Measurements from ENCODE around the gene UBE2E2.

UBE2E2 gene

DNA sequence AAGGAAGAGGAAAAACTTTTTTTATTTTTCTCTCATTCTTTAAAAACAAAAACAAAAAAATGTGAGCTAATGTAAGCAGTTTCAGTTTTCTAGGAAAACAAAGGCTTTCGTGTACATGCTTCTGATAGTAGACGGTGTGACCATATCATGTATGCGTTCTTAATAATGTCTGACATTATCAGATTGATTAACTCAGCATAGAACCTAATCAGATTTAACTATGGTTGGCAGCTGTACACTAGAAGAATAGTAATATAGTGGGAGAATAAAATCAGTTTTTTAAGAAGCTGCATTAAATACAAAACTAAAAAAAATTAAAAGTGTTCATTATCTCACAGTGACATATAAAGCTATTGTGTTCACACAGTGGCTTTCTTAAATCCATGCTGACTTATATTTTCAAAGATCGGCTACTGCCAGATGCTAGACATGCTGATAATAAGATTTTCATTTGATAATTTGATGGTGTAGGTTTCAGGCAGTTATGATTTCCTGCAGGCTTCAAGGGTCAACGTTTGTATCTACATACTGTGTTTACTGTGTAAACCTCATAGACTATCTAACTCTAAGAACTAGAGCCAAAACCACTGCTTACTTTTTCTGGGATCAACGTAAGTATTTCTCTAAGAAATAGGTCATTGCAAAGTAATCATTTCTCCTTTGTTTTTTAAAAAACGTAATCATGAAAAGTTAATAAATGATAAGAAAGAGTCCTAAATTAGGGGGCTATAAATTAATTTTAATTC, 74.0 kb downstream of the UBE2E2 start:
- no peak for DNase-seq (ENCODE audit: low read depth, low spot score)

DNA sequence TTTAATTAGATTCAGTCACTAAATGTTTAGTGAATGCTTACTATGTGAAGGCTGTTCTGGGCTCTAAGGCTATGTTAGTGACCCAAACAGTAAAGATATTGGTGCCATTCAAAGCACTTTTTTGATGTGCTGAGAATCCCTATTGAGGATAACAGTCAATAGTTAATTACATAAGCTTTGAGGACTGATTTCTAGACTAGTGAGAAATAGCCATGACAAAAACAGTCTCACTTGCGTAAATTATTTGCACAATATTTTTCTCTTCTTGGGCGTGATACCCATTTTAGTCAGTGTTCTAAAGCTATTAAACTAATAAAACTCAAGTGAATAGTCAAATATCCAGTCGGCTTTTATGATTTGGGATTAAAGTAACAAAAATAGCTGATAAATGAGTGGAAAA, 74.6 kb downstream of the UBE2E2 start:
- DNase-seq (ENCODE audit: low read depth, low spot score) = no peak

DNA sequence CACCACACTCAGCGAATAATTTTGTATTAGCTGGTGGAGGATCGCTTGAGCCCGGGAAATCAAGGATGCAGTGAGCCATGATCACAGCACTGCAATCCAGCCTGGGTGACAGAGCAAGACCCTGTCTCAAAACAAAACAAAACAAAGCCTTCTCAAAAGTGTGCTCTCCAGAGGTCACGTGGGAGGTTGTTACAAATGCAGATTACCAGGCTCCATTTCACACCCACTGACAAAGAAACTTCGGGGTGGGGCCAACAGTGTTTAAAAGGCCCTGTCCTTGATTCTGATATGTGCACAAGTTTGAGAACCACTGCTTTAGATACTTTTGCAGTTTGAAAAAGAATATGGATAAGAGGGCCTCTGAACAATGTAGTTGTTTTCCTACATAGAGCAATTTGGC, 80.5 kb downstream of the UBE2E2 start:
- no peak for DNase-seq (ENCODE audit: low read depth, low spot score)

DNA sequence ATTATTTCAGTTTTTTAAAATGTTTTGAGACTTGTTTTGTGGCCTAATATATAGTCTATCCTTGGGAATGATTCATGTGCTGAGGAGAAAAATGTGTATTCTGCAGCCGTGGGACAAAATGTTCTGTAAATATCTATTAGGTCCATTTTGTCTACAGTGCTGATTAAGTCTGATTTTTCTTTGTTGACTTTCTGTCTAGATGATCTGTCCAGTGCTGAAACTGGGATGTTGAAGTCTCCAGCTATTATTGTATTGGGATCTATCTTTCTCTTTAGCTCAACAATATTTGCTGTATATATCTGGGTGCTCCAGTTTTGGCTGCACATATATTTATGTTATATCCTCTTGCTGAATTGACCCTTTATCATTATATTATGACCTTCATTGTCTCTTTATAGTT, 85.2 kb downstream of the UBE2E2 start:
- DNase-seq (ENCODE audit: low read depth, low spot score) = no peak

DNA sequence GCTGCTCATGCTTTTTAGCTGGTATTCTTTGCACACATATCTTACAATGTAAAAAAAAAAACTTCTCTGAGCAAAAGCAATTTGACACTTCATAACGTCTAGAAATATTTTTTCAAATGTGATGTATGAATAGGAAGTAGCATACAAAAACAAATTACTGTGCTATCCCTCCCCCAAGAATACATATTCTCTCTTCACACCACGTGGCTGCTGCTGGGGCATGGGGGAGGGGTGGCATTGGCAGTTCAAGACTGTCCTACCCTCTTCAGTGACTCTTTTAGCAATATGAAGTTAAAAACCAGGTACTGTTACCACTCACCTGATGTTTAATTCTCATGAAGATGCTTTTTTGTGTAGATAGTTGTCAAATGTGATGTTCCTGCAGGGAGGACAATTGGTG, 85.6 kb downstream of the UBE2E2 start:
- no peak for DNase-seq (ENCODE audit: low read depth, low spot score)

DNA sequence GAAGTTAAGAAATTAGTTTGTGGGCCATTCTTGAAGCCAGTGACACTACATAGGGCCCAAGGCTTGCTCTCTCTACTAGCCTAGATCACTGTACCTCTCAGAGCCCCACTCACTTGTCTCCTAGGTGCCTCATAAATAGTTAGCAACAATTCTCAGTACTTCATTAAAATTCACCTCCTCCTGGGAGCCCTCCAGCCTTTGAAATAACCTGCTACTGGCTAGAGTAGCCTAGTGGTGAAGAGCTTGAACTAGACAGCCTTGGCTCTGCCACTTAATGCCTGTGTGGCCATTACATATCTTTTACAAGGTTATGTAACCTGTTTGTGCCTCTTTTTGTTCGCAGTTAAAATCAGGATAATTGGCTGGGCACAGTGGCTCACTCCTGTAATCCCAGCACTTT, 89.3 kb downstream of the UBE2E2 start:
- DNase-seq (ENCODE audit: low read depth, low spot score) = no peak

DNA sequence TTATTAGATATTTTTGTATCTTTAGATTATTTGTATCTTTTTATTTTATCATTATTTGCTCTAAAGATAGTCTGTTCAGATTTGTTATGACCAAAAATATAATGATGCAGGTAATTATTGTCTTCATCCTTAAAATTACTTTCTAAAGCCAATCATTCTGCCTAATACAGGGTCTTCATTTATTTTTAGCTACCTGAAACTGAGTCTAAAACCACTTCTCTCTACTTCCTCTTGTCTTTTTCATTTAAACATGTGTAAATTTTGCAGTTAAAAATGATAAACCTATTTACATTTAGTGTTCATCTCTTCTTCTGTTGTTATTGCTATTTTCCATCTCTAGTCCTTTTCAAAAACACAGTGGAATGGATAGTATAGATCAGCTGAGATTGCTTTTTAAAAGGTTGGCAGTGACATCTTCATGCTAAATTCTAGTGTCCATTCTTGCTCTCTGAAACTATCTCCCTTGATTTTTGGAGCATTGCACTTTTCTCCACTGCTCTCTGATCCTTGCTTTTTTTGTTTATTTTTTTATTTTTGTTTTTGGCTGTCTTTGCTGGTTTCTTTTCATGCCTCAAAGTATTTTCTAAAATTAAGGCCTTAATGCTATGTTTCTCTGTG, 91.8 kb downstream of the UBE2E2 start:
- DNase-seq (ENCODE audit: low read depth, low spot score) = no peak

DNA sequence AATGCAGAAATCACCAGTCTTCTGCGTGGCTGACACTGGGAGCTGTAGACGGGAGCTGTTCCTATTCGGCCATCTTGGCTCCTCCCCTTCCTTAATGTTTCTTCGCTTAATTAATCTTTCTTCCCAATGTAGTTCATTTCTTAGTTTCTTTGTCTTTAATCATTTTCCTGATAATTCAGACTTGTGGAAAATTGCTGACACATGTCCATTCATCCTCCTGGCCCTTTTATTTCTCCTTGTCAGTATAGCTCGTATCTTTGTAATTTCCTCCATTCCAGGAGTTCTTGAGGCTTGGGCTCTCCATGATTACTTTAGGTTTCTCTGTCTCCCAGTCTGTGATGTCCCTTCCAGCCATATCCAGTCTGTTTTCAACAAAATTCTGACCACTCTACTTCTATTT, 98.7 kb downstream of the UBE2E2 start:
- DNase-seq (ENCODE audit: low read depth, low spot score) = no peak

DNA sequence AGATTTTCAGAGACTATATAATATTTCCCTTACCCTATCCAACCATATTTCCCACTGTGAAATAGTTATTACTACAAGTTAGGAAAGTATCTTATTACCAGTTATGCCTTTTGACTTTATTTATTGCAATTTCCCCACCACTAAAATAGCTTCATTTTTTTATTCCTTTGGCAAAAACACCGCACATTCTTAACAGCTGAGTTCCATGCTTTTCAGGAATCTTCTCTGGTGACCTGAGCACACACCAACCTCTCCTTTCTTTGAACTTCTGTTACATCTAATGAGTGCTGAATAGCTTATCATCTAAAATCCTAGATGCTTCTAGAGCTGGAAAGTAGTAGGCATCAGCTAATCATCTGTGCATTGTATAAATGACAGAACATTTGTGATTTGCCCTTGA, 99.1 kb downstream of the UBE2E2 start:
- DNase-seq (ENCODE audit: low read depth, low spot score) = no peak

DNA sequence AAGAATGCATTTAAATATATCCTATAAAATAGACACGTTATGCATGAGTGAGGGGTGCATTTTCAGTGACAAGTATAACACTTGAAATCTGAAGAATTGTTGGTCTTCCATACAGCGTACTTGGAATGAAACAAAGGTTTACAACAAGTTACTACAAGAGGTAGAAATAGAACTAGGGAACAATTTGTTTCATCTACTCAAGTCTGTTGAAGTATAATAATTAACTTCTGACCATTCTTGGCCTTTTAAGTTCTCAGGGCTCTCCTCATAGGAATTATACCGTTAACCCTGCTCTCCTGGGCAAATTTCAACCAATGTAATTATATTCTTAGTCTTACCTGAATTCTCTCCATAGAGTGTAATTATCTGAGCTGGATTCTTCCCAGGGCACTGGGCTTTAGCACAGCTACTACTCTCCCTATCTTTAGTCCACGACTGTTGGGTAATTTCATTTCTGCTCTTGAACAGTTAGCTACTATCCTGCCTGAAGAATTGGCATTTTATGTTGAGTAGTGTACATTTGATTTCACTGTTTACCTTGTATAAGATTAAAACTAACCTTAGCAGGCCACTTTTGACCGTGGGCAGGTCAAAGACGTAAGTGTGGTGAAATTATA, 100.6 kb downstream of the UBE2E2 start:
- no peak for DNase-seq (ENCODE audit: low read depth, low spot score)

DNA sequence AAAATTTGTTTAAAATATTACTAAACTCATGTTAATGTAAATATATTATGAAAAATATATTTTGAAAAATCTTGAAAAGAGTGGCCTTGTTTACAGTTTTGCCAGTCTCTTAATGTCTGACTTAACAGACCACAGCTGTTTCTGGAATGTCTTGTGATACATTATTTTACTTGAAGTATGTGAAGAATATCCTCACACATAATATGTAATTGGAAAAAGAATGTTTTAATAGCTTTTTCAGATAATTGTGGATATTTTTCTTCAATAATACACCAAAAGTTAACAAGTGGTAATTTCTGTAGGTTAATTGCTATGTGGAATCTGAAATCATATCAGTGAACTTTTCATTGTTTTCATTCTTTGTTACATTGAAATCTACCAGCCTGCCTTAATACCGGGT, 101.3 kb downstream of the UBE2E2 start:
- DNase-seq (ENCODE audit: low read depth, low spot score) = no peak

DNA sequence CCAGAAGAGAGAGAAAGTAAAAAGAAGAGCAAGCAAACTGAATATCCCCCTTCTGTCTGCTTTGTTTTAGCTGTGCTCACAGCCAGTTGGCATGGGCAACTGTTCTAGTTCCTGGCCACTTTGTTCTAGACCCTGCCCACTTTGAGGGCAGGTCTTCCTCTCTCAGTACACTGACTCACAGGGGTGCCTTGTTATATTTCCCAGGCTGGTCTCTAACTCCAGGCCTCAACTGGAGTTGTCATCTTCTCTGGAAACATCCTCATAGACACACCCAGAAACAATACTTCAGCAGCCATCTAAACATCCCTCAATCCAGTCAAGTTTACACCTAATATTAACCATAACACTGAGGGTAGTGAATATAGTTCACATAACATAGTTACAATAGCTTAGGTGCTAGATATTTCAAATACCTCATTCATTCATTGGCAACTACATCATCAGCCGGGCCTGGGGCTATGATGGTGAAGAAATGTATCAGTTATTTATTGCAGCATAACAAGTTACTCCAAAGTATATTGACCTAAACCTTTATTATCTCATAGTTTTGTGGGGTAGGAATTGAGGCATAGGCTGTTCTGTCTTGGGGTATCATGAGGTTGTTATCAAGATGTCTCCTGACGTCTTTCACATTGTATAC, 106.0 kb downstream of the UBE2E2 start:
- no peak for DNase-seq (ENCODE audit: low read depth, low spot score)

DNA sequence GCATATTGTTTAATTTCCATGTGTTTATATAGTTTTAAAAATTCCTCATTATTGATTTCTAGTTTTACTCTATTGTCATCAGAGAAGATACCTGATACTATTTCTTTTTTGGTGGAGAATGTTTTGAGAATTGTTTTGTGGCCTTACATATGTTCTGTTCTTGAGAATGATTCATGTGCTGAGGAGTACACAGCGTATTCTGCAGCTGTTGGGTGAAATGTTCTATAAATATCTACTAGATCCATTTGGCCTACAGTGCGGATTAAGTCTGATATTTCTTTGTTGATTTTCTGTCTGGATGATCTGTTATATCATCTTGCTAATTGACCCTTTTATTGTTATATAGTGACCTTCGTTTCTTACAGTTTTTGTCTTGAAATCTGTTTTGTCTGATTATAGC, 109.7 kb downstream of the UBE2E2 start:
- no peak for DNase-seq (ENCODE audit: low read depth, low spot score)

DNA sequence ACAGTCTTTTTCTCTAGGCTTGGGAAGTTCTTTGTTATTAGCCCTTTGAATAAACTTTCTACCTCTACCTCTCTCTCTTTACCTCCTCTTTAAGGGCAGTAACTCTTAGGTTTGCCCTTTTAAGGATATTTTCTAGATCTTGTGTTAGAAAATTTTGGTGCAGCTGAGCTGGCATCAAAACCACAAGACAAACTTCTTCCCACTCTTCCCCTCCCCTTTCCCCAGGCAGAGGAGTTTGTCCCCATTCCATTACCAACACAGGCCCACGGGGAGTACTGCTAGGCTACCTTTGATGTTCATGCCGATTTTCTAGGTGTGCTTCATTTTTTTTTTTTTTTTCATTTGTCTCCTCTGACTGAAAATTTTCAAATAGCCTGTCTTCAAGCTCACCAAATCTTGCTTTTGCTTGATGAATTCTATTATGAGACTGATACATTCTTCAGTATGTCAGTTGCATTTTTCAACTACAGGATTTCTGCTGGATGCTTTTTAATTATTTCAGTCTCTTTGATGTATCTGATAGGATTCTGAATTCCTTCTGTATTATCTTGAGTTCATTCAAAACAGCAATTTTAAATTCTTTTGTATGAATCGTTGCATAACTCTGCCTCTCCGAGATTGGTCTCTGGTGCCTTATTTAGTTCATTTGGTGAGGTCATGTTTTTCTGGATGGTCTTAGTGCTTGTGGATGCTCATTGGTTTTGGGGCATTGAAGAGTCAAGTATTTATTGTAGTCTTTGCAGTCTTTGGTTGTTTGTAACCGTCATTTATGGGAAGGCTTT, 112.0 kb downstream of the UBE2E2 start:
- DNase-seq (ENCODE audit: low read depth, low spot score) = no peak

DNA sequence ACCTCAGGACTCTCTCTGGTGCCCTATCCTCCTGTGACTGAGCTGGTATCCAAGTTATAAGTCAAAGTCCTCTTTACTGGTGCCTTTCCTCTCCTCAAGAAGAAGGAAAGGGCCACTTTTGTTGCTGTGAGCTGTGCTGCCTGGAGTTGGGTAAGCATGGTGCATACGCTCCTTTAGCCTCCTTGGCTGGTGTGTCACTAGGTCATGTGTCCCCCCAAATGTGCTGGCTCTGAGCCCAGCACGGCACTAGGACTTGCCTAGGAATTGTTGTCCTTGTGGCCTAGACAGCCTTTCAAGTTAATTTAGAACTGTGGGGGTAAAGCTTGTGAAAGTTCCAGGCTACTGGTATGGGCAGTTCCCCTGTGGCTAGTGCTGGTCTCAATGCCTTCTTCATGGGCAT, 113.8 kb downstream of the UBE2E2 start:
- DNase-seq (ENCODE audit: low read depth, low spot score) = no peak

DNA sequence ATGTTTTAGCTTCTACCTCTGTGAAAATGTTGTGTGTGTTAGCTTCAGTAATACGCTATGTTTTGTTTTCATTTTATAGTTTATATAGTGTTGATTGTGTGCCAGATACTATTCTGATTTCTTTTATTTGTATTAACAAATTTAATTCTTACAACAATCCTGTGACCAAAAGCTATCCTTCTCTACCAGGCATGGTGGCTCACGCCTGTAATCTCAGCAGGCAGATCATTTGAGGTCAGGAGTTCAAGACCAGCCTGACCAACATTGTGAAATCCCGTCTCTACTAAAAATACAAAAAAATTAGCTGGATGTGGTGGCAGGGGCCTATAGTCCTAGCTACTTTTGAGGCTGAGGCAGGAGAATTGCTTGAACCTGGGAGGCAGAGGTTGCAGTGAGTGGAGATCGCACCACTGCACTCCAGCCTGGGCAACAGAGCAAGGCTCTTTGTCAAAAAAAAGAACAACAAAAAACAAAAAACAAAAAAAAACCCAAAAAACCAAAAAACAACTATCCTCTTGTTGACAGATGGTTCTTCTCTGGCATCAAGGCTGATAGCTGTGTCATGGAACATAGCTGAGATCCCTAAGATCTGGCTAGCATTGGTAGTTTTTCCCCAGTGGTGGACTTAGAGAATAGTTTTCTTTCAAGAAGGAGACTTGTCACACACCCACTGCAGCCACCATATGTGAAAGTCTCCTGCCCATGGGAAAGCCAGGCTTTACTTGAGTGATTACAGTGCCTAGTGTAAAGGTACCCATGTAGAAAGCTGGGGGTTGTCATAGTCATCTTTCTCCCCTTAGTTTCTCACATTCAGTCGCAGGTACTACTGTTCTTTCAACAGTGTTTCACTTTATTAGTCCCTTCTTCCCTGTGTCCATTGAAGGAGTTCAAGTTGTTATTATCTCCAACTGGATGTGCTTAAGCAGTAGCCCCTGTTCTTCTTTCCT, 116.5 kb downstream of the UBE2E2 start:
- DNase-seq (ENCODE audit: low read depth, low spot score) = no peak

DNA sequence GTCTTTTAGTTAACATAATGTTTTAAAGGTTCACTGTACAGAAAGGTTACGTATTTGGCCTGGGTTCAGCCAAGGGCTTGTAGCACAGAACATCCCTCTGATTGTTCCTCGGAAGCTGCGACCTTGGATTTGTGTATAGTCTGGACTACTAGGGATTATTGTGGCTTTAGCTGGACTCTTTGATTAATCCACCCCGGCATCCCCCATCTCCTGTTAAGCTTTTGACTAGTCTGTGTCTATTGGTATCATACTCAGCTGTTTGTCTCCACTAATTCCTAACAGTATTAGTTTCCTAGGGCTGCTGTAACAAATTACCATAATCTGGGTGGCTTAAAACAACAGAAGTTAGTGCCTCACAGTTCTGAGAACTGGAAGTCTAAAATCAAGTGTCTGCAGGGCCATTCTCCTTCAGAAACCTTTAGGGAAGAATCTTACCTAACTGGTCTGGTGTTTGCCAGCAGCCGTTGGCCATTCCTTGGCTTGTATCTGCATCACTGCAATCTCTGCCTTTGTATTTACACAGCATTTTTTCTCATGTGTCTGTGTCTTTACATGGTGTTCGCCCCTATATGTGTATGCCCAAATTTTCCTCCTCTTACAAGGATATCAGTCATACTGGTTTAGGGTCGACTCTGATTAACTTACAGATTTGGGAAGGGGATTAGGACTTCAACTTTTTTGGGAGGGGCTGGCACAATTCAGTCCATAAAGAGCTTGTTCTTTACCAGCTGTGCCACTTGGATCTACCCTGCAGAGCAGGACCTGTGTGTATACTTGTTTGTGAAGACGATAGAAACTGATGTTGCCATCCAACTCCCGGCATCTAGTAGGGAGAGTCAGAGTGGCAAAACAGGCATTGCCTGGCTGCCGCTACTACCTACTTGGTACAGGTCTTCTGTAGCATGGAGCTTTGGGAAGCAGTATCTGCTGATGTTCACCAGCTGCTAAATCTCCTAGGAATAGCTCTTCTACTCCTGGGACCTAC, 117.8 kb downstream of the UBE2E2 start:
- DNase-seq (ENCODE audit: low read depth, low spot score) = no peak

DNA sequence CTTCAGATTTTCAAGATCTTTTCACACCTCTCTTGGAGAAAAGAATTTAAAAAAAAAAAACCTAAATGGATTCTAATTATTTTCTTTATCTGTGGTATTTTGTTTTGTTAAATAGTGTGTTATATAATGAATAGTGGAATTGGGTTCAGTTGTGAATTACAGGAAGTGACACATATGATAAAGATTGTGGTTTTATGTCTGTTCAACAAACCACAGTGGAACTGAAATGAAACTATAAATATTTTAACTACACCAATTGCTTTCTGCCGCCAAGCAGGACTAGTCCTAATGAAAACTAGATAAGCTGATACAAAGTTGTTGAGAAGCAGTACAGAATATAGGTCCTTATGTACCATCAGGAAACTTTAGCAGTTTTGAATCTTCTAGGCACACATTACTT, 121.6 kb downstream of the UBE2E2 start:
- DNase-seq (ENCODE audit: low read depth, low spot score) = no peak

DNA sequence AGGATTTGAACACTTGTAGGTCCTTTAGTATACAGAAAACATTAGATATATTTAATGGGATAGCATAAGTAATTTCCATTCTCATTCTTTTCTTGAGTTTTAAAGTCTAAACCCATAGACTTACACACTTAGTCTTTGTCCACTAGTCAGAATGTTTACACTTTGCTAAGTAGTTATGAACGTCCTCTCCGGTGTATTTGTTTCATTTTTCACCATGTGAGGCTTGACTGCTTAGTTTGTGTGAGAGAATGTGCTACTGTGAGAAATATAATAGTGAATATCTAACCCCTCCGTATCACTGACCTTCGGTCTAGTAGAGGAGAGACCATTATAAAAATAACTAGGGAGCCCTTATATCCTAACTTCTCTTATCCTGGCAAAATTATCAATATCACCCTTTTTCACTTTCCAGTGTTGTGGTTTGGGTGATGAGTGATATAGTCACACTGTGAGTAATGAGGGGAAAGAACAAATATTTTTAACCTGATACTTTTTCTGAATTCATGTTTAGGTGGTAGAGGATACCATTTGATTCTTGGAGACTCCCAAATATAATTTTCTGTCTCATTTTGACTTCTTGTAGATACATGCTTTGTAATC, 122.4 kb downstream of the UBE2E2 start:
- no peak for DNase-seq (ENCODE audit: low read depth, low spot score)

All from activated CD4-positive, CD25-positive, alpha-beta regulatory T cell treated with anti-CD3 and anti-CD28 coated beads, Interleukin-2, amount 50 U/mL, for 16 hours (primary cell).